Loucy (cell line): ENCODE data around the gene CDC42BPA.

Experiments
- H2AFZ ChIP-seq: fragments of 200-600 bp; sonication (generic); 2 replicates; pipeline ENCODE4 v1.6.0; 2016; ENCODE audit warnings: antibody characterized with exemption, mild to moderate bottlenecking, low read length, moderate library complexity
- H3F3A ChIP-seq: fragments of 200-600 bp; 2 replicates; pipeline ENCODE4 v1.6.0; 2016; ENCODE audit warnings: antibody characterized with exemption, low read depth, mild to moderate bottlenecking
- H3K27me3 ChIP-seq: fragments of 200-600 bp; sonication (generic); 2 replicates; pipeline ENCODE4 v1.6.1; 2014; ENCODE audit warnings: low read length, mild to moderate bottlenecking; ENCODE audit not compliant: insufficient read depth, poor library complexity, severe bottlenecking
- H3K36me3 ChIP-seq: fragments of 200-600 bp; sonication (generic); 2 replicates; pipeline ENCODE4 v1.6.1; 2016; ENCODE audit warnings: low read length; ENCODE audit not compliant: insufficient read depth
- H3K4me1 ChIP-seq: fragments of 200-600 bp; sonication (generic); 2 replicates; pipeline ENCODE4 v1.5.1; 2014; ENCODE audit warnings: low read length, mild to moderate bottlenecking; ENCODE audit not compliant: insufficient read depth, poor library complexity, severe bottlenecking
- H3K4me2 ChIP-seq: fragments of 200-600 bp; sonication (generic); 2 replicates; pipeline ENCODE4 v1.6.0; 2014; ENCODE audit warnings: antibody characterized with exemption, low read length, low read depth, mild to moderate bottlenecking; ENCODE audit not compliant: poor library complexity, severe bottlenecking
- H3K4me3 ChIP-seq: fragments of 200-600 bp; sonication (generic); 2 replicates; pipeline ENCODE4 v1.5.1; 2014; ENCODE audit warnings: low read length, mild to moderate bottlenecking, mixed read lengths; ENCODE audit not compliant: poor library complexity, severe bottlenecking
- H3K79me2 ChIP-seq: fragments of 200-600 bp; sonication (generic); 2 replicates; pipeline ENCODE4 v1.6.1; 2014; ENCODE audit warnings: low read length; ENCODE audit not compliant: insufficient read depth
- H3K9ac ChIP-seq: fragments of 200-600 bp; sonication (generic); 2 replicates; pipeline ENCODE4 v1.6.0; 2014; ENCODE audit warnings: mild to moderate bottlenecking, low read depth, low read length, moderate library complexity; ENCODE audit not compliant: poor library complexity, severe bottlenecking
- H3K9me2 ChIP-seq: fragments of 200-600 bp; sonication (generic); replicated peaks from 2 replicates; pipeline ENCODE4 v1.6.1; 2016; ENCODE audit warnings: low read depth, low read length, mixed read lengths
- H3K9me3 ChIP-seq: fragments of 200-600 bp; sonication (generic); 2 replicates; pipeline ENCODE4 v1.6.1; 2014; ENCODE audit warnings: mild to moderate bottlenecking, antibody characterized with exemption, low read length, low read depth; ENCODE audit not compliant: insufficient read depth
- H4K20me1 ChIP-seq: fragments of 200-600 bp; sonication (generic); 2 replicates; pipeline ENCODE4 v1.6.0; 2014; ENCODE audit warnings: antibody characterized with exemption, low read length, mild to moderate bottlenecking; ENCODE audit not compliant: insufficient read depth, poor library complexity, severe bottlenecking
- CTCF ChIP-seq: fragments of 200-600 bp; sonication (generic); conservative IDR thresholded peaks from 2 replicates; pipeline ENCODE4 v1.5.1; 2014; ENCODE audit warnings: mild to moderate bottlenecking, antibody characterized with exemption, low read length
- EZH2phosphoT487 ChIP-seq: fragments of 200-600 bp; IDR thresholded peaks from 2 replicates; pipeline ENCODE4 v1.6.1; 2018; ENCODE audit warnings: antibody characterized with exemption, mild to moderate bottlenecking, moderate library complexity, borderline replicate concordance

The CDC42BPA gene

DNA sequence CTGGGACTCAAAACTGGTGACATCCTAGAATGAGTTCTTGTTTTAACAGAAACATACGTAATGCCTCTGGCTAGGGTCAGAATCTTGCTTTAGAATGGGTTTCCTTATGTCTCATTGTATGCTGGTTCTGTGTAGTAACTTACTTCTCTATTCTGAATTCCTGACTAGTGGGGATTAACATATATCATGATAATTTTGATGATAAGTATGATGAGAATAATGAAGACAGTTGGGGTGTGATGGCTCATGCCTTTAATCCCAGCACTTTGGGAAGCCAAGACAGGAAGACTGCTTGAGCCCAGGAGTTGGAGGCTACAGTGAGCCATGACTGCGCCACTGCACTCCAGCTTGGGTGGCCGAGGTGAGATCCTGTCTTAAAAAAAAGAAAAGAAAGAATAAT, 31.7 kb upstream of the CDC42BPA start:
- Histone ChIP-seq H3K9me2 (no peaks in the 10 kb centered on the region), H3F3A (no peaks in the 10 kb centered on the region), H3K9me3 (no peaks in the 10 kb centered on the region), H3K36me3 (no peaks in the 10 kb centered on the region), H3K9ac (no peak overlapping the region), H3K4me3 (no peak overlapping the region), H3K4me2 (no peak overlapping the region), H3K27me3 (no peaks in the 10 kb centered on the region), H2AFZ (no peak overlapping the region), H3K79me2 (no peaks in the 10 kb centered on the region), H4K20me1 (no peaks in the 10 kb centered on the region), H3K4me1 (no peaks in the 10 kb centered on the region)
- TF ChIP-seq EZH2phosphoT487 (no peak), CTCF (no peak)

DNA sequence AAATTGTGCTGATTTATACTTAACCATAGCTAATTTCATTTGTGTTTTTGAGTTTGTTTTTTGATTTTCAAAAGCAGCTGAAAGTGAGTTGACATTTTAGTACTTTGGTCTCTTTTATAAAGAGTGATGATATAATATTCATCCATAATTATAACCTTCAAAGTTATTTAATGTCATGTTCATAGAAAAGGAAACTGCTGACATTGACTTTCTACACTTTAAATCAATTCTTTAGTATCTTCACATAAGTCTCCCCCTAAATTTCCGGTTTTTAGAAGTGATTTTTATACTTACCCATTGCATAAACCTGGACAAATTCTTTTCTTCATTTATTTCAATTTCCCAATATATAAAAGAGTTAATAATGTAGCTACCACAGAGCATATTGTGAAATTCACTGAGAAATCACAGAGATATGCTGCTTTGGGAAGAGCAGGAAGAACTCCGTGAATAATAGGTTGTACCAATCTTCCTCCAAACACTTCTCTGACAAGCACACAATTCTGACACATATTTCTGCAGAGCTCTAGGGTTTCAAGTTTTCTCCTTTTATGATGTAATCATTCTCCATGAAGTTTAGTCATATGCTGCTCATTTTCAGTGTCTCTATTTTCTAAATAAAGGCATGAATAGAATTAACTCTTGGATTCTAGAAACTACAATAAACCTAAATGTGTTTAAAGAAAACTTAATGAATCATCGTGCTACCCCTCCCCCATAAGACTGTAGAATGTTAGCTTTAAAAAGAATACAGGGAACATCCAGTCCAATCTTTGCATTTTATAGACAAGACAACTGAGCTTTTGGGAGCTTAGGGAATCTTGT, 25.6 kb upstream of the CDC42BPA start:
- H3K9ac ChIP-seq, result no peak overlapping the region
- no peak overlapping the region for H3K4me2 ChIP-seq
- no peaks in the 10 kb centered on the region for H3K27me3 ChIP-seq
- no peak overlapping the region for H2AFZ ChIP-seq
- H3K4me1 ChIP-seq, result no peaks in the 10 kb centered on the region
- TF ChIP-seq EZH2phosphoT487 (no peak), CTCF (no peak)
- no peaks in the 10 kb centered on the region for H3K9me3 ChIP-seq
- no peaks in the 10 kb centered on the region for H3K36me3 ChIP-seq
- no peaks in the 10 kb centered on the region for H3K79me2 ChIP-seq
- H3K9me2 ChIP-seq, result no peaks in the 10 kb centered on the region
- H3F3A ChIP-seq, result no peaks in the 10 kb centered on the region
- no peak overlapping the region for H3K4me3 ChIP-seq
- H4K20me1 ChIP-seq, result no peaks in the 10 kb centered on the region

DNA sequence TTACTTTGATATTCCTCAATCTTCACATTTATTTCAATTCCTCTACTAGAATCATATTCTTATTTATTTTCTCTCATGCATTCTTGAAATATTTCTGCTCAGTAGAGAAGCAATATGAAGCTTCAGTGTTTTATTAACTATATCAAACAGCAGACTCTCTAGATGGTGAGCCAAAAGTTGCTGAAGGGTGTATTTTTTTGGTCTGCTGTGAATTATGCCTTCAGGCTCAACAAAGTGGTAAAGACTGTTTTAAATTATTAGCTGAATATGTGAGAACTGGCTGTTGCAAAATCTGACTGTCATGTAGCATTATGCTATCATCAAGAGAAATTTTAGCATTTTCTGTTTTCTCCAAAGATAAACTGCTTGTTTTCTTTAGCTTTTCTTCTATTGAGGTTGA, 24.9 kb upstream of the CDC42BPA start:
- Histone ChIP-seq H3K79me2 (no peaks in the 10 kb centered on the region), H3K9ac (no peak overlapping the region), H3K4me2 (no peak overlapping the region), H3K9me3 (no peaks in the 10 kb centered on the region), H3F3A (no peaks in the 10 kb centered on the region), H4K20me1 (no peaks in the 10 kb centered on the region), H3K36me3 (no peaks in the 10 kb centered on the region), H3K27me3 (no peaks in the 10 kb centered on the region), H2AFZ (no peak overlapping the region), H3K4me1 (no peaks in the 10 kb centered on the region), H3K4me3 (no peak overlapping the region), H3K9me2 (no peaks in the 10 kb centered on the region)
- no peak for TF ChIP-seq EZH2phosphoT487
- TF ChIP-seq CTCF, result no peak
